Inflammatory macrophage treated with lipopolysaccharide for 1 hour (primary cell): ENCODE data around the gene ZNF223.
A peak's percentile ranks its signal among the peaks of the same experiment; 100 is the strongest.

Experiments used
- DNase-seq, 2 donors: peaks; one replicate each; pipeline ENCODE4 v3.0.0-alpha.2; 2020 to 2022

ZNF223 gene

GRCh38 chr19:44072543-44073401 is 20.9 kb downstream of the ZNF223 start:
- no peak for DNase-seq

- DNase-seq: no peak
Measured at GRCh38 chr19:44076325-44076724, 24.5 kb downstream of the ZNF223 start.

- DNase-seq: no peak
Measured at GRCh38 chr19:44092108-44092507, 40.3 kb downstream of the ZNF223 start.

DNA sequence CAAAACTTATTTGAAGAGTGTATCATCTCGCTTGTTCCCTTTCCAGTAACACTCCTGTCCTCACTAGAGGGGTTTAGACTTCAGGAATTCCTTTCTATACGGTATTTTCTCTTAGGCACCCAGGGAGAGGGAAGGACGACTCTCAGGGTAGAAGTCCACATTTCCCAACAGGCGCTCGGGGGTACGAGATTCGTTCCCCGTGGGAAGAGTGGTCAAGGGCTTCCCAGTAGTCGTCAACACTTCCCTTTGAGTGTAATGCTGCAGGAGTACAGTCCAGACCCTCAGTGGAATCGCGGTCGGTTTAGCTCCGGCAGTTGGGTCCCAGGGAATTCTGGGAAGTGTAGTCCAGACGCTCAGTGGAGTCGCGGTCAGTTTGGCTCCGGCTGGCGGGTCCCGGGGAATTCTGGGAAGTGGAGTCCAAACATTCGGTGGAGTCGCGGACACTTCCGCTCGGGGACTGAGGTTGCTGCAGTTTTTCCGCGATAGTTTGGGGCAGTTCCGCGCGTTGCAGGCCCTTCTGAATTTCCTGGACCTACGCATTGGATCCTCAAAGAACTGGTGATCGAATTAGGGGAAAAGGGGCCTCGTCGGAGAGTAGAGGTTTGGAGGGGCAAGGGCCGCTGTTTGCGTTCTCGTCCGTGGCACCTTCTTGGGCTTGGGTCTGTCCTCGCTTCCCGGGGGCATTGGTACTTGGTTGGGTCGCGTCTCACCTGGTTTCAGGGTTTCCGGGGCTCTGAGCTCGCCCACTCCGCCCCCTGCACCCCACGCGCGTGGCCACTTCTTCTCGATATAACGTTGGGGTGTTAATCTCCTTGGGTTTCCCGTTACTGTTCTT is 42.3 kb downstream of the ZNF223 start, which contains the start of gene ZNF224:
Gene ZNF224 (plus strand): TSS at position 431 of the 835 bp plus-strand sequence. CDS start 3,513 bp downstream, outside the sequence.
- peak; percentile 90 to 95 for DNase-seq

DNA sequence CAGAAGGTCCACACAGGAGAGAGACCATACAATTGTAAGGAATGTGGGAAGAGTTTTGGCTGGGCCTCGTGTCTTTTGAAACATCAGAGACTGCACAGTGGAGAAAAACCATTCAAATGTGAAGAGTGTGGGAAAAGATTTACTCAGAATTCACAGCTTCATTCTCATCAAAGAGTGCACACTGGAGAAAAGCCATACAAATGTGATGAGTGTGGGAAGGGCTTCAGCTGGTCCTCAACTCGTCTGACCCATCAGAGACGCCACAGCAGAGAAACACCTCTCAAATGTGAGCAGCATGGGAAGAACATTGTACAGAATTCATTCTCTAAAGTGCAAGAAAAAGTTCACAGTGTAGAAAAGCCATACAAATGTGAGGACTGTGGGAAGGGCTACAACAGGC is 55.9 kb downstream of the ZNF223 start:
- no peak for DNase-seq

GRCh38 chr19:44109458-44109857 is 57.6 kb downstream of the ZNF223 start:
- DNase-seq: no peak

DNA sequence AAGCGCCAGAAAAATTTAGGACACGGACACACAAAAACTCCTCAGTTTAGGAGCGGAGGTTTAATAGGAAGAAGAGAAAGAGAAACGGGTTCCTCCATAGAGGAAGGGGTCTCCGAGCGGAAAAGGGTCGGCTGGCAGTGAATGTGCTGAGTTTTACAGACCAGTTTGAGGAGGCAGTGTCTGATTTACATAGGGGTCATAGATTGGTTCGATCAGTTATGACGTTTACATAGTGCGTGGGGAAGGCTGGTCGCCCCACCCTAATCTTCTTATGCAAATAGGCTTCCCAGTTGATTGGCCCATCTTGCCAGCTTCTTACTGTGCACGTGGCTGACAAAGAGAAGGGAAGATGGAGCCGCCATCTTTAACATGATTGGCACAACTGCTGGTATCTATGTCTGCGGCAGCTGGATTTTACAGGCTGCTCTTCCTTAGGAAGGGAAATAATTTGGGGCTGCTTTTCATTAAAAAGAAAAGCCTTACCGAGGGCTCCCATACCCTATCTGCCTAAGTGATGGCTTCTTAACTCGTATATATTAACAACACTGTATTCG is 60.2 kb downstream of the ZNF223 start:
- DNase-seq: peak; percentile 35 to 52

GRCh38 chr19:44112802-44113137 is 60.9 kb downstream of the ZNF223 start:
- peak in 1 of 2 donors; percentile 3 for DNase-seq

GRCh38 chr19:44113138-44113783 is 61.4 kb downstream of the ZNF223 start, which contains the start of gene ZNF225:
TSS of gene ZNF225 (plus strand) at chr19:44113399. CDS start at chr19:44115828, 2,429 bp downstream.
- peak; percentile 97 to 98 for DNase-seq

GRCh38 chr19:44113784-44114390 is 62.1 kb downstream of the ZNF223 start:
- DNase-seq: no peak
